DOHH2 (cell line): ENCODE measurements around the gene WWOX.
A peak's percentile ranks its signal among the peaks of the same experiment; 100 is the strongest.

Experiments
- H3F3A ChIP-seq: fragments of 200-600 bp; sonication (generic), shearing (Covaris generic); 2 replicates; pipeline ENCODE4 v1.6.0; 2016; ENCODE audit warnings: antibody characterized with exemption, mild to moderate bottlenecking; ENCODE audit not compliant: control insufficient read depth, insufficient read depth
- H3K27ac ChIP-seq: fragments of 200-600 bp; sonication (generic); 2 replicates; pipeline ENCODE4 v1.5.1; 2014; ENCODE audit warnings: low read depth, mild to moderate bottlenecking, low read length, moderate library complexity
- H3K27me3 ChIP-seq: fragments of 200-600 bp; sonication (generic); 2 replicates; pipeline ENCODE4 v1.6.1; 2014; ENCODE audit warnings: mild to moderate bottlenecking, low read length, mixed read lengths; ENCODE audit not compliant: control insufficient read depth
- H3K36me3 ChIP-seq: fragments of 200-600 bp; sonication (generic); 2 replicates; pipeline ENCODE4 v1.6.1; 2014; ENCODE audit warnings: mild to moderate bottlenecking, low read length, moderate library complexity, mixed read lengths; ENCODE audit not compliant: control insufficient read depth
- H3K4me1 ChIP-seq: fragments of 200-600 bp; sonication (generic); 2 replicates; pipeline ENCODE4 v1.6.1; 2014; ENCODE audit warnings: mild to moderate bottlenecking, low read length, mixed read lengths; ENCODE audit not compliant: control insufficient read depth
- H3K4me2 ChIP-seq: fragments of 200-600 bp; sonication (generic); 2 replicates; pipeline ENCODE4 v1.6.0; 2014; ENCODE audit warnings: mild to moderate bottlenecking, low read length, moderate library complexity
- H3K4me3 ChIP-seq: fragments of 200-600 bp; sonication (generic); 2 replicates; pipeline ENCODE4 v1.5.1; 2014; ENCODE audit warnings: mild to moderate bottlenecking, low read length, mixed read lengths
- H3K79me2 ChIP-seq: fragments of 200-600 bp; sonication (generic); 2 replicates; pipeline ENCODE4 v1.6.1; 2014; ENCODE audit warnings: mild to moderate bottlenecking, low read length, mixed read lengths; ENCODE audit not compliant: control insufficient read depth
- H3K9me2 ChIP-seq: fragments of 200-600 bp; sonication (generic); replicated peaks from 2 replicates; pipeline ENCODE4 v1.6.1; 2014; ENCODE audit warnings: mild to moderate bottlenecking, low read length, mixed read lengths; ENCODE audit not compliant: control insufficient read depth
- H3K9me3 ChIP-seq: fragments of 200-600 bp; sonication (generic); 2 replicates; pipeline ENCODE4 v1.6.1; 2014; ENCODE audit warnings: antibody characterized with exemption, low read length, mixed read lengths; ENCODE audit not compliant: control insufficient read depth, insufficient read depth
- H4K20me1 ChIP-seq: fragments of 200-600 bp; sonication (generic); 2 replicates; pipeline ENCODE4 v1.6.0; 2014; ENCODE audit warnings: low read depth, mild to moderate bottlenecking, antibody characterized with exemption, low read length, moderate library complexity; ENCODE audit not compliant: control insufficient read depth, insufficient read depth
- EZH2phosphoT487 ChIP-seq: fragments of 200-600 bp; sonication (generic); IDR thresholded peaks from 2 replicates; pipeline ENCODE4 v1.6.1; 2017; ENCODE audit warnings: borderline replicate concordance, mild to moderate bottlenecking, antibody characterized with exemption, low read length, moderate library complexity, mixed read lengths
- TF ChIP-seq, protein P1 (sequence below): fragments of 200-600 bp; sonication (generic); IDR thresholded peaks from one replicate; pipeline ENCODE4 v1.5.1; 2014; ENCODE audit warnings: antibody characterized with exemption, mild to moderate bottlenecking, low read depth, low read length; ENCODE audit not compliant: poor library complexity, severe bottlenecking

Gene WWOX

DNA sequence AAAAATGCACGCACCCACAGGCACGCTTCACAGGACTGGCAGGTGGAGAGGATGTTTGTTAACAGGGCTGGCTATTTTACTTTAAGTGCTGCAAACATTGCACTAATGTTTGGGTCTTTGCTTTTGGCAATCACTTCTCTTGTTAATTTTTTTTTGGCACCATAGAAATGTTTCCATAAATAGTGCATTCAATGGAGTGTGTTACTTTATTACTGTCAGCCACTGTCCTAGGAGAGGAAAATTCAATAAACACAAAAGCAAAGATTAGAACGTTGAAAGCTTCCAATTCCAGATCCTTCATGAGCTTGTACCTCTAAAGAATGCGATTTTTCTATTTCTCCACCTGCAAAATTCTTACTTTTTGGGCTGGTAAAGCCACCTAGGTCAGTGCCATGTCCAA is 743.5 kb downstream of the WWOX start:
- no peak overlapping the region for H3K27ac ChIP-seq
- no peaks in the 10 kb centered on the region for H3K9me3 ChIP-seq
- no peak overlapping the region for H3K4me3 ChIP-seq
- H4K20me1 ChIP-seq = no peaks in the 10 kb centered on the region
- no peaks in the 10 kb centered on the region for H3K79me2 ChIP-seq
- no peaks in the 10 kb centered on the region for H3F3A ChIP-seq
- peak overlapping the region; percentile 29; the same call in 1 of the 2 replicates for H3K4me2 ChIP-seq
- H3K27me3 ChIP-seq = no peaks in the 10 kb centered on the region
- no peak for TF ChIP-seq EZH2phosphoT487
- TF ChIP-seq, protein P1, sequence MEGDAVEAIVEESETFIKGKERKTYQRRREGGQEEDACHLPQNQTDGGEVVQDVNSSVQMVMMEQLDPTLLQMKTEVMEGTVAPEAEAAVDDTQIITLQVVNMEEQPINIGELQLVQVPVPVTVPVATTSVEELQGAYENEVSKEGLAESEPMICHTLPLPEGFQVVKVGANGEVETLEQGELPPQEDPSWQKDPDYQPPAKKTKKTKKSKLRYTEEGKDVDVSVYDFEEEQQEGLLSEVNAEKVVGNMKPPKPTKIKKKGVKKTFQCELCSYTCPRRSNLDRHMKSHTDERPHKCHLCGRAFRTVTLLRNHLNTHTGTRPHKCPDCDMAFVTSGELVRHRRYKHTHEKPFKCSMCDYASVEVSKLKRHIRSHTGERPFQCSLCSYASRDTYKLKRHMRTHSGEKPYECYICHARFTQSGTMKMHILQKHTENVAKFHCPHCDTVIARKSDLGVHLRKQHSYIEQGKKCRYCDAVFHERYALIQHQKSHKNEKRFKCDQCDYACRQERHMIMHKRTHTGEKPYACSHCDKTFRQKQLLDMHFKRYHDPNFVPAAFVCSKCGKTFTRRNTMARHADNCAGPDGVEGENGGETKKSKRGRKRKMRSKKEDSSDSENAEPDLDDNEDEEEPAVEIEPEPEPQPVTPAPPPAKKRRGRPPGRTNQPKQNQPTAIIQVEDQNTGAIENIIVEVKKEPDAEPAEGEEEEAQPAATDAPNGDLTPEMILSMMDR = no peak
- no peaks in the 10 kb centered on the region for H3K36me3 ChIP-seq
- no peaks in the 10 kb centered on the region for H3K9me2 ChIP-seq
- peaks cover 6% of the 10 kb centered on the region for H3K4me1 ChIP-seq

DNA sequence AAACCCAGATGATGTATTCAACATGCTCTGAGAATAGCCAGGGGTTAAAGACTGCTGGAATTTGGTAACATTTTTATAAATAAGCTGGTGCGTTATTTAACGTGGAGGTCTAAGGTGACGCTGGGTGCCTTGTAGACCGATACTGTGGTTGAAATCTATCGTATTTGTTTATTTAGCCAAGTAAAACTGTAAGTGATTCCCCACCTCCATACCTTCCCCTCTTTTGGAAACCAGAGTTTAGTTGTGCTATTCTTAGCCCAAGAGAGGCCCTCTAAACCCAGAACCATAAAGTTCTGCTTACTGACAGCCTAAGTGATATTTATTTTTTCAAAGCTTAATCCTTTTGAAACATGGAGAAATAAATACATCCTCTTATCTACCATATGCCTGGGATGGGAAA is 744.5 kb downstream of the WWOX start:
- no peak overlapping the region for H3K4me2 ChIP-seq
- no peak overlapping the region for H3K27ac ChIP-seq
- H3K9me3 ChIP-seq = no peaks in the 10 kb centered on the region
- H3K27me3 ChIP-seq = no peaks in the 10 kb centered on the region
- no peaks in the 10 kb centered on the region for H3K36me3 ChIP-seq
- H3K9me2 ChIP-seq = no peaks in the 10 kb centered on the region
- H3K79me2 ChIP-seq = no peaks in the 10 kb centered on the region
- no peaks in the 10 kb centered on the region for H4K20me1 ChIP-seq
- no peak overlapping the region for H3K4me3 ChIP-seq
- no peaks in the 10 kb centered on the region for H3F3A ChIP-seq
- TF ChIP-seq, protein P1 = no peak
- H3K4me1 ChIP-seq = peaks cover 6% of the 10 kb centered on the region

DNA sequence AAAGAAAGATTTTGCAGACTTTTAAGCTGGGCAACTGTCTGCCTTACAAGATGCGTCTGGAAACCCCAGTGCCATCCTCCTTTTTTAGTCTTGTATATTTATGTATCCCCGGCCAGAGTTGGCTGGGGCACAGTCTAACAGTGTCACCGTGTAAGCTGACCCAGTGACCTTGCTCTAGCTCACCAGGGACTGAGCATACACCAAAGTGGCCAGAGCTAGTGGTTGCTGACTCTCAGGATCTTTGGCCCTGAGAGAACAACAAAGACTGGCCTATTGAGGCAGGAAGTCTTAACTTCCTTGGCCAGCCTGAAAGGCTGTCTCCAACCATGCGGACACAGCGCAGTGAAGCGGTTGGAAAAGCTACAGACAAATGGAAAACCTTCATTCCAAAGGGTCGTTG is 745.2 kb downstream of the WWOX start:
- Histone ChIP-seq H3K9me2 (no peaks in the 10 kb centered on the region), H3K4me3 (no peak overlapping the region), H3K27me3 (no peaks in the 10 kb centered on the region), H3K27ac (no peak overlapping the region), H3K36me3 (no peaks in the 10 kb centered on the region), H3F3A (no peaks in the 10 kb centered on the region), H4K20me1 (no peaks in the 10 kb centered on the region), H3K4me2 (no peak overlapping the region), H3K9me3 (no peaks in the 10 kb centered on the region), H3K79me2 (no peaks in the 10 kb centered on the region), H3K4me1 (peaks cover 6% of the 10 kb centered on the region)
- TF ChIP-seq, protein P1 = no peak
- no peak for TF ChIP-seq EZH2phosphoT487

DNA sequence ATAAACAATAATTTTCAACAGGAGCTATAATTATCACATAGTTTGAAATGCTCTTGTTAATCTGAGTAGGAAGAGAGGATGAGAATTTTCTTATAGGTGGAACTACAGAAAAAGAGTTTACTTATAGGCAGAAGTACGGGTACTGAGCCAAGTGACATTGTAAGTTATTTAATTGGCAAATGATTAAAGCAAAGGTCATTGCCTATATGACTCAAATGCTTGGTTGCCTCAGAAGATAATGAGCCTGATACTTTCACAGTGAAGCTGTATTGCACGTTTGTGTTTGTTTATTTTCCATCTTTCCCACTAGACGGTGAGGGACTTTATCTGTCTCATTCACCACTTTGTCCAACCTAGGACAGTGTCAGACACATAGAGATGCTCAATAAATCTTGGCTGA is 751.8 kb downstream of the WWOX start:
- TF ChIP-seq, protein P1 = no peak
- TF ChIP-seq EZH2phosphoT487 = no peak
- H4K20me1 ChIP-seq = no peaks in the 10 kb centered on the region
- H3F3A ChIP-seq = no peaks in the 10 kb centered on the region
- no peak overlapping the region for H3K4me2 ChIP-seq
- no peaks in the 10 kb centered on the region for H3K9me3 ChIP-seq
- H3K27ac ChIP-seq = no peak overlapping the region
- H3K4me1 ChIP-seq = no peaks in the 10 kb centered on the region
- H3K36me3 ChIP-seq = no peaks in the 10 kb centered on the region
- no peaks in the 10 kb centered on the region for H3K79me2 ChIP-seq
- H3K4me3 ChIP-seq = no peak overlapping the region
- no peaks in the 10 kb centered on the region for H3K9me2 ChIP-seq
- no peaks in the 10 kb centered on the region for H3K27me3 ChIP-seq
